GM12801 (cell line): ENCODE data around the gene PHF21B.

Experiments
- TF ChIP-seq, protein P1 (sequence below): IDR thresholded peaks from one replicate; pipeline ENCODE4 v1.5.1; 2011; ENCODE audit warnings: control low read depth; ENCODE audit not compliant: insufficient read length; ENCODE audit errors: extremely low read depth

PHF21B gene

DNA sequence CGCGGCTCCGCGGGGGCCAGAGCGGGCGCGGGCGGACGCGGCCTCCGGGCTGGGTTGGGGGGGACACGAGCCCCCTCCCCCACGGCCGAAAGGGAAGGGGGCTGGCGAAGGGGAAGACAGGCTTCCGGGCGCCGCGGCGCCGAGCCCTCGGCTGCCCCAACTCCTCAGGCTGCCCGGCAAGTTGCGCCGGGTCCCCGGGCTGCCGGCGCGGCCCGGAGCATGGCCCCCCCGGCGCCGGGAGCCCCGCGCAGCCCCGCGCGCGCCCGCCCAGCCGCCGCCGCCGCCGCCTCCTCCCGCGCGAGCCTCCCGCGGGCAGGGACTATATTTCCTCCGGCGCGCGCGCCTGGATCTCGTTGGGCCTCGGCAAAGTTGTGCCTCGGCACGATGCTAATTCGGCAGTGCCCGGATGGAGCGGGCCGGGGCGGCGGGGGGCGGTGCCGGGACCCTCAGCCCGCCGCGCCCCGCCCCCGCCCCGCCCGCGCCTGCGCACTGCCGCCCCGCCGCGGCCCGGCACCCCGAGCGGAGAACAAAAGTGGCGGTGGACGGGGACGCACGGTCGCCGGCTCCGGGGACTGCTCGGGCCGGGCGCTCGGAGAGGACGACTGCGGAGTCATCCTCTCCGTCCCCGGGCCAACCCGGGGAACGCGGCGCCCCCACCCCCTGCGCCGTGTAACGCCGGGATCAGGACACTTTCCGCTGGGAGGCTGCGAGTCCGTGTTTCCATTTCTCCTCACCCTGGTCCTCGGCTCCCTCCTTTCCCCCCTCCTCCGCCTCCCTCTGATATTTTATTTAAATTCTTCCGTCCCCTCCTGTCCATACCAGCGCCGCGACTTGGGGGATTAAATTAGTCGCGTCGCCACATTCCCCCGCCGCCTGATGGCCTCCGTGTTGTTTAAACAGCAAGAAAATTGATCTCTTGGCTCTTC is at the start of gene PHF21B:
Gene PHF21B, minus strand, starts transcription at position 400 of the 926 bp plus-strand sequence. CDS start 456 bp downstream, outside the sequence.
- TF ChIP-seq, protein P1, sequence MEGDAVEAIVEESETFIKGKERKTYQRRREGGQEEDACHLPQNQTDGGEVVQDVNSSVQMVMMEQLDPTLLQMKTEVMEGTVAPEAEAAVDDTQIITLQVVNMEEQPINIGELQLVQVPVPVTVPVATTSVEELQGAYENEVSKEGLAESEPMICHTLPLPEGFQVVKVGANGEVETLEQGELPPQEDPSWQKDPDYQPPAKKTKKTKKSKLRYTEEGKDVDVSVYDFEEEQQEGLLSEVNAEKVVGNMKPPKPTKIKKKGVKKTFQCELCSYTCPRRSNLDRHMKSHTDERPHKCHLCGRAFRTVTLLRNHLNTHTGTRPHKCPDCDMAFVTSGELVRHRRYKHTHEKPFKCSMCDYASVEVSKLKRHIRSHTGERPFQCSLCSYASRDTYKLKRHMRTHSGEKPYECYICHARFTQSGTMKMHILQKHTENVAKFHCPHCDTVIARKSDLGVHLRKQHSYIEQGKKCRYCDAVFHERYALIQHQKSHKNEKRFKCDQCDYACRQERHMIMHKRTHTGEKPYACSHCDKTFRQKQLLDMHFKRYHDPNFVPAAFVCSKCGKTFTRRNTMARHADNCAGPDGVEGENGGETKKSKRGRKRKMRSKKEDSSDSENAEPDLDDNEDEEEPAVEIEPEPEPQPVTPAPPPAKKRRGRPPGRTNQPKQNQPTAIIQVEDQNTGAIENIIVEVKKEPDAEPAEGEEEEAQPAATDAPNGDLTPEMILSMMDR = no peak

DNA sequence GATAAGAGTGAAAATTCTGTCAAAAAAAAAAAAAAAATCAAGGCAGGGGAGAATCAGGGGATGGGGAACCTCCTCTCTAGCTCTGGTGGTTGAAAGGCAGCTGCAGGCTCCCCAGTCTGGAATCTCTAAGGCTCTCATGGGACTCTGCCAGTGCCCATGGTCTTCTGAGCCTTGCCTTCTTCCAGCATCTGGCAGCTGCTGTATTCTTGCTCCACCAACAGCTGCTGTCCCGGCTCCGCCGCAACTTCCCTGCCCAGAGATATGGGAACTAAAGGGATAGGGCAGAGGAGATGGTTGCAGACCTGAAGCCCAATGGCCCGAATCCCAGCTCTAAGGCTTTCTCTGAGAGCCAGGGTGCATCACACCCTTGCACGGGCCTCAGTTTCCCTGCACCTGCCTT is 49.5 kb upstream of the PHF21B start:
- TF ChIP-seq, protein P1 = no peak

DNA sequence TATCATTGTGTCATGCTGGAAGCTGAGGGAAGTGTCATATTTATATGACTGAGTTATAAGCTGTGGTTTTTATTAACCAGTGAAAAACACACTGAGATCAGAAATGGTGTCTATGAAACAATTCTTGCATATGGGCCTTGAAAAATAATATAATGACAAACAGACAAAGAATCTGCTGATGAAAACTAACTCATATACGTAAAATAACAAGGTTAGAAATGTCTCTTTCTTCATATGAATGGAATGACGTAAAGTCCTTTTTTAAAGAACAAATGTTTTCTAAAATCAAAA is 48.8 kb upstream of the PHF21B start:
- TF ChIP-seq, protein P1 = no peak

DNA sequence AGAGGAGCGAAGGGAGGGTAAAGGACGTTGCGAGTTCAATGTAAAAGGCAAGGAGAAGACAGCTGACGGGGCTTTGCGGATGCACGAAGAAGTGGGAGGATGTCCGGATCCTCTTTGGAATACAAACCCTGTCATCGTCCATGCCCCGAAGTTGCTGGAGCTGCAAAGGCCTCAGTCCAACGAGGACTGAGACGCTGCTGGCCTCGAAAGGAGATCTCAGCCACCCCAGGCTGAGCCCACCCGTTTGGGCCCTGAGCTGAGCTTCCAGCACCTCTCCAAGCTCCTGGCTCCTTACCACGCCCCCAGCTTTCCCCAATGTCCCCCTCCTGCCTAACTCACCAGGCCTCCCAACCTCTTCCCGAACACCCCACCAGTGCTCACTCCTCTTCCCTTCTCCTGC is 46.1 kb upstream of the PHF21B start:
- TF ChIP-seq, protein P1 = no peak

DNA sequence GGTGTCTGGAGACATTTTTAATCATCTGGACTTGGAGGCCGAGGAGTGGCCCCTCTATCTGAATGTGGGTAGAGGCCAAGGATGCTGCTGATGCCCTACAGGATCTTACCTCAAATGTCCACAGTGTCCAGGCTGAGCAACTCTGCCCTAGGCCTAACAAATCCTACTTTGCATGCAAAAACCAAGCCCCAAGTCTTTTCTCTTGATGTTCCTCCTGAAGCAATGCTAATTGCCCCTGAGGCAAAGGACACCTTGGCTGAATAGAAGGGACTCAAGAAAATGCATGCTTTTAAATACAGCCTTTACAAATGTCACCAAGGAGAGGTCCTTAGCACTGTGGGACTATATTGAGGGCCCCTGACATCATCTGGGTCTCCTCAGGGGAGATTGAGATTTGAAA is 43.8 kb upstream of the PHF21B start:
- TF ChIP-seq, protein P1 = no peak

DNA sequence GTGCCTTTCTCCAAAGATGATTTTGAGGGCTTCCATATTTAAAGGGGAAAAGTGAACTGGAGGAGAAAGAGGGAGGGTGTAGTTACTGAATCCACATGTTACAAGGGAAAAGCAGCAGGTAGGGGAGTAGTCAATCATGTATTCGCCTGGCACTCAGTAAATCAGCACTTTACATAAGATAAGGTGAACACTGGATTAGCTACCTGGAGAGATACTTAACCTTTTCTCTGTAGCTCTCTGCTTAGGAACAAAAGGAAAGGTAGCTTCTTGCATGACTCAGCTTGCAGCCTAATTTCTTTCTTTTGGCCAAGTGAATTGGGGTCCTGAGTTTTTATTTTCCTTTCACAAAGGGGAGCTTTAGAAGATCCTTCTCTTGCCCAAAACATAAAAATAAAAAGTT is 43.3 kb upstream of the PHF21B start:
- TF ChIP-seq, protein P1 = no peak

DNA sequence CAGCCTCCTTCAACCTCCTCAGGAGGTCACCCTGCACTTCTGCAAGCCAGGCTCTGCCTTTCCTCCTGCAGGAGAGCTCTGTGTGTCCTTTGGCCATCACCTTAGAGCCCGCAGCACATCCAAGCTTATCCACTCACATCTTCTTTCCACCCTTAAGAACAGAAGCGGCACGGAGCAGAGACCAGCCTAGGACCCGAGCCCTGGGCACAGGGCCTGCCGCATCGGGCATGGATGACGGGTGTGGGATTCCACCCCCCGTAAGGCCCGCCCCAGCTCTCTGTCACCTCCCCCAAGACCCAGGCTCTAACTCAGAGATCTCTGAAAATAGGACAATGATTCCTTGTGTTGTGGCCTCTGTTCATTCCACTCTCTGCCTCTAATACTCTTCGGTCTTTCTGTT is 42.1 kb upstream of the PHF21B start:
- TF ChIP-seq, protein P1 = no peak

DNA sequence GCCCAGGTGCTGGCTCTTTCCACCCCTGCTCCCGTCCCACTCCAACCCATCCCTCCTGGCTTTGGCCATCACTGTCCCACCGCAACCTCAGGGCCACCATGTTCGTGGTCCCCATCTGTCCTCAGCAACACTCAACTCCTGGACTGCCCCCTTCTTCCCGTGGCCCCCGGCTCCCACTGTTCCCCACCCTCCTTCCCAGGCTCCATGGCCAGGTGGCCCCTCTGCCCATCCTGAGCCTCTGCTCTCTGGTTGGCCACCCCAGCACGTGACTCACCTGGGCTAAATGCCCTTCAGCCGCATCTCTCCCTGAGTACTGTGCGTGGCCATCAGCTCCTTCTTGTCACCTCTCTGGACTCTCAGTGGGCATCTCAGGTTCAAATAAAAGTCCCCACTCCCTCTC is 41.6 kb upstream of the PHF21B start:
- TF ChIP-seq, protein P1 = no peak
